ENCODE data around the gene MAPK13. TPM values are rescaled to one million over a fixed set of nuclear protein-coding genes. Genes with fewer than 3 reads are reported as not detected.
"Not testable (repeated sequence)": the region's sequence is repeated elsewhere in the genome, so short reads cannot be mapped to it uniquely, and the experiment has no call there.

The MAPK13 gene
- total and polyA plus RNA-seq, 2 donors, result 5.6 to 7.9 TPM

GRCh38 chr6:36126553-36127458 lies 3.5 kb upstream of the MAPK13 start:
- no peaks in the 10 kb centered on the region for H3K4me1 ChIP-seq (ENCODE audit: insufficient read depth)
- DNase-seq (ENCODE audit: extremely low spot score), result no peak
- H3K4me3 ChIP-seq (ENCODE audit: low read depth, low read length), result no peak overlapping the region
- H3K27ac ChIP-seq (ENCODE audit: low read depth), result no peak overlapping the region
- H3K36me3 ChIP-seq (ENCODE audit: insufficient read depth), result no peaks in the 10 kb centered on the region
- 82% methylated on average over 10 of the region's 10 CpGs for WGBS

- DNase-seq (ENCODE audit: extremely low spot score), result no peak
- no peak overlapping the region for H3K4me3 ChIP-seq (ENCODE audit: low read depth, low read length)
- no peaks in the 10 kb centered on the region for H3K4me1 ChIP-seq (ENCODE audit: insufficient read depth)
- WGBS, result 84% methylated on average over 8 of the region's 8 CpGs
- H3K27ac ChIP-seq (ENCODE audit: low read depth), result no peak overlapping the region
- no peaks in the 10 kb centered on the region for H3K36me3 ChIP-seq (ENCODE audit: insufficient read depth)
Measured at GRCh38 chr6:36127462-36128016, 2.8 kb upstream of the MAPK13 start.

- no peaks in the 10 kb centered on the region for H3K4me1 ChIP-seq (ENCODE audit: insufficient read depth)
- WGBS, result 93% methylated on average over 5 of the region's 5 CpGs
- no peaks in the 10 kb centered on the region for H3K36me3 ChIP-seq (ENCODE audit: insufficient read depth)
Measured at GRCh38 chr6:36128073-36128472, 2.2 kb upstream of the MAPK13 start.

GRCh38 chr6:36128793-36129192 lies 1.5 kb upstream of the MAPK13 start:
- DNase-seq (ENCODE audit: extremely low spot score), result no peak
- no peak overlapping the region for H3K4me3 ChIP-seq (ENCODE audit: low read depth, low read length)
- no peaks in the 10 kb centered on the region for H3K36me3 ChIP-seq (ENCODE audit: insufficient read depth)
- no peaks in the 10 kb centered on the region for H3K4me1 ChIP-seq (ENCODE audit: insufficient read depth)
- H3K27ac ChIP-seq (ENCODE audit: low read depth), result no peak overlapping the region
- WGBS, result 96% methylated on average over 3 of the region's 3 CpGs

More at GRCh38 chr6:36128073-36128472, 2.2 kb upstream of the MAPK13 start:
- Histone ChIP-seq H3K27ac (ENCODE audit: low read depth) (no peak overlapping the region), H3K4me3 (ENCODE audit: low read depth, low read length) (no peak overlapping the region)
- DNase-seq (ENCODE audit: extremely low spot score), result no peak

GRCh38 chr6:36129334-36129733 lies 979 bp upstream of the MAPK13 start:
- H3K4me1 ChIP-seq (ENCODE audit: insufficient read depth); DNase-seq (ENCODE audit: extremely low spot score); H3K4me3 ChIP-seq (ENCODE audit: low read depth, low read length); H3K27ac ChIP-seq (ENCODE audit: low read depth); H3K36me3 ChIP-seq (ENCODE audit: insufficient read depth): not testable (repeated sequence)
- WGBS, result 97% methylated on average over 16 of the region's 16 CpGs

- WGBS, result 23% methylated on average over 52 of the region's 52 CpGs
- DNase-seq (ENCODE audit: extremely low spot score), result no peak
- H3K4me3 ChIP-seq (ENCODE audit: low read depth, low read length), result peak overlapping the region; percentile 50
- H3K36me3 ChIP-seq (ENCODE audit: insufficient read depth), result no peaks in the 10 kb centered on the region
- peak overlapping the region; percentile 65 for H3K27ac ChIP-seq (ENCODE audit: low read depth)
- no peaks in the 10 kb centered on the region for H3K4me1 ChIP-seq (ENCODE audit: insufficient read depth)
Measured at GRCh38 chr6:36130667-36131510, 576 bp downstream of the MAPK13 start.

- H3K27ac ChIP-seq (ENCODE audit: low read depth), result peak overlapping the region; percentile 65
- H3K4me3 ChIP-seq (ENCODE audit: low read depth, low read length), result peak overlapping the region; percentile 50
- H3K36me3 ChIP-seq (ENCODE audit: insufficient read depth), result no peaks in the 10 kb centered on the region
- no peaks in the 10 kb centered on the region for H3K4me1 ChIP-seq (ENCODE audit: insufficient read depth)
- WGBS, result 35% methylated on average over 8 of the region's 8 CpGs
- no peak for DNase-seq (ENCODE audit: extremely low spot score)
Measured at GRCh38 chr6:36131511-36132245, 1.4 kb downstream of the MAPK13 start.

- DNase-seq (ENCODE audit: extremely low spot score), result no peak
- Histone ChIP-seq H3K27ac (ENCODE audit: low read depth) (no peak overlapping the region), H3K4me3 (ENCODE audit: low read depth, low read length) (no peak overlapping the region), H3K36me3 (ENCODE audit: insufficient read depth) (no peaks in the 10 kb centered on the region), H3K4me1 (ENCODE audit: insufficient read depth) (no peaks in the 10 kb centered on the region)
- WGBS, result 87% methylated on average over 5 of the region's 5 CpGs
Measured at GRCh38 chr6:36132246-36132895, 2.1 kb downstream of the MAPK13 start.

GRCh38 chr6:36133148-36133547 lies 2.8 kb downstream of the MAPK13 start:
- Histone ChIP-seq H3K27ac (ENCODE audit: low read depth) (no peak overlapping the region), H3K4me1 (ENCODE audit: insufficient read depth) (no peaks in the 10 kb centered on the region), H3K36me3 (ENCODE audit: insufficient read depth) (no peaks in the 10 kb centered on the region), H3K4me3 (ENCODE audit: low read depth, low read length) (no peak overlapping the region)
- DNase-seq (ENCODE audit: extremely low spot score), result no peak
- 84% methylated on average over 4 of the region's 4 CpGs for WGBS

- 90% methylated on average over 4 of the region's 4 CpGs for WGBS
- no peak overlapping the region for H3K4me3 ChIP-seq (ENCODE audit: low read depth, low read length)
- no peak for DNase-seq (ENCODE audit: extremely low spot score)
- H3K4me1 ChIP-seq (ENCODE audit: insufficient read depth), result no peaks in the 10 kb centered on the region
- H3K27ac ChIP-seq (ENCODE audit: low read depth), result no peak overlapping the region
- H3K36me3 ChIP-seq (ENCODE audit: insufficient read depth), result no peaks in the 10 kb centered on the region
Measured at GRCh38 chr6:36133912-36134311, 3.6 kb downstream of the MAPK13 start.

- Histone ChIP-seq H3K4me3 (ENCODE audit: low read depth, low read length) (no peak overlapping the region), H3K4me1 (ENCODE audit: insufficient read depth) (no peaks in the 10 kb centered on the region), H3K36me3 (ENCODE audit: insufficient read depth) (no peaks in the 10 kb centered on the region), H3K27ac (ENCODE audit: low read depth) (no peak overlapping the region)
- no peak for DNase-seq (ENCODE audit: extremely low spot score)
- WGBS, result 91% methylated on average over 13 of the region's 13 CpGs
Measured at GRCh38 chr6:36135053-36135731, 4.9 kb downstream of the MAPK13 start.

- no peak overlapping the region for H3K27ac ChIP-seq (ENCODE audit: low read depth)
- H3K4me3 ChIP-seq (ENCODE audit: low read depth, low read length), result no peak overlapping the region
- WGBS, result 87% methylated on average over 2 of the region's 2 CpGs
- no peaks in the 10 kb centered on the region for H3K4me1 ChIP-seq (ENCODE audit: insufficient read depth)
- DNase-seq (ENCODE audit: extremely low spot score), result no peak
- no peaks in the 10 kb centered on the region for H3K36me3 ChIP-seq (ENCODE audit: insufficient read depth)
Measured at GRCh38 chr6:36136034-36136433, 5.7 kb downstream of the MAPK13 start.

Data from urinary bladder (tissue), 4 donors.